Common myeloid progenitor, CD34-positive (primary cell): ENCODE results near the gene CEP44. TPM values are rescaled to one million over a fixed set of nuclear protein-coding genes. Genes with fewer than 3 reads are reported as not detected.

Source experiments
- CTCF ChIA-PET: fragments of 350-600 bp; sonication (Branson Sonifier 250); formaldehyde crosslinking; loops from one replicate; lab custom pipeline; 2021; ENCODE audit warnings: antibody characterized with exemption; lab: Charles Lee
- POLR2A ChIA-PET: fragments of 350-600 bp; sonication (Branson Sonifier 250); formaldehyde crosslinking; loops from one replicate; lab custom pipeline; 2021; ENCODE audit warnings: antibody characterized with exemption; lab: Charles Lee
- DNase-seq, 3 donors: peaks; one replicate each; pipeline versions ENCODE4 v3.0.0 to v3.0.0-alpha.2; 2013
- H3K27ac ChIP-seq, 2 experiments: 1 replicate in 1 of 2; 2 replicates in 1 of 2; pipeline ENCODE4 v1.7.0; 2013; ENCODE audit warnings: inconsistent platforms in 2 of 2, low read length in 2 of 2, mild to moderate bottlenecking in 2 of 2, low read depth in 1 of 2, moderate library complexity in 1 of 2; ENCODE audit not compliant: severe bottlenecking in 2 of 2, insufficient read depth in 1 of 2, poor library complexity in 1 of 2
- H3K27me3 ChIP-seq, 5 experiments: replicated peaks in 2 of 5; 1 replicate in 3 of 5; 2 replicates in 2 of 5; pipeline versions ENCODE4 v1.6.1 to v1.7.0; 2013; ENCODE audit warnings: low read length in 4 of 5, mild to moderate bottlenecking in 2 of 5, moderate library complexity in 2 of 5, inconsistent platforms in 1 of 5; ENCODE audit not compliant: insufficient read depth in 5 of 5, control insufficient read depth in 4 of 5
- H3K36me3 ChIP-seq, 4 experiments: 1 replicate in 2 of 4; 2 replicates in 2 of 4; pipeline versions ENCODE4 v1.6.1 to v1.7.0; 2013; ENCODE audit warnings: low read length in 3 of 4, control low read depth in 1 of 4, mild to moderate bottlenecking in 1 of 4; ENCODE audit not compliant: control insufficient read depth in 4 of 4, insufficient read depth in 4 of 4
- H3K4me1 ChIP-seq, 4 experiments: 1 replicate in 3 of 4; 2 replicates in 1 of 4; pipeline versions ENCODE4 v1.6.1 to v1.7.1; 2013; ENCODE audit warnings: low read length in 3 of 4, mild to moderate bottlenecking in 3 of 4, control low read depth in 1 of 4, inconsistent platforms in 1 of 4, moderate library complexity in 1 of 4; ENCODE audit not compliant: control insufficient read depth in 4 of 4, insufficient read depth in 4 of 4; ENCODE audit errors: control extremely low read depth in 1 of 4
- H3K4me3 ChIP-seq, 7 experiments: 1 replicate in 4 of 7; 2 replicates in 3 of 7; pipeline versions ENCODE4 v1.5.1 to v1.7.0; 2013; ENCODE audit warnings: mild to moderate bottlenecking in 7 of 7, low read length in 6 of 7, moderate library complexity in 6 of 7, inconsistent platforms in 2 of 7, low read depth in 2 of 7, control low read depth in 1 of 7; ENCODE audit not compliant: insufficient read depth in 4 of 7, control insufficient read depth in 1 of 7; ENCODE audit errors: extremely low read depth in 1 of 7
- H3K9me3 ChIP-seq, 5 experiments: 1 replicate in 4 of 5; 2 replicates in 1 of 5; pipeline versions ENCODE4 v1.6.1 to v1.7.1; 2013; ENCODE audit warnings: low read length in 4 of 5, mild to moderate bottlenecking in 2 of 5, inconsistent platforms in 1 of 5, low read depth in 1 of 5, moderate library complexity in 1 of 5; ENCODE audit not compliant: control insufficient read depth in 4 of 5, insufficient read depth in 2 of 5; ENCODE audit errors: control extremely low read depth in 1 of 5
- WGBS: methylation state at CpG from one replicate; pipeline ENCODE4 v1.1.5; 2013; ENCODE audit not compliant: insufficient coverage; 5-methylcytosine and 5-hydroxymethylcytosine counted together
- polyA plus RNA-seq: library from polyadenylated mRNA; unstranded; fragments of 120-200 nt; gene quantifications from one replicate; pipeline ENCODE4 v1.2.1, GENCODE V29; 2013

The CEP44 gene, protein sequence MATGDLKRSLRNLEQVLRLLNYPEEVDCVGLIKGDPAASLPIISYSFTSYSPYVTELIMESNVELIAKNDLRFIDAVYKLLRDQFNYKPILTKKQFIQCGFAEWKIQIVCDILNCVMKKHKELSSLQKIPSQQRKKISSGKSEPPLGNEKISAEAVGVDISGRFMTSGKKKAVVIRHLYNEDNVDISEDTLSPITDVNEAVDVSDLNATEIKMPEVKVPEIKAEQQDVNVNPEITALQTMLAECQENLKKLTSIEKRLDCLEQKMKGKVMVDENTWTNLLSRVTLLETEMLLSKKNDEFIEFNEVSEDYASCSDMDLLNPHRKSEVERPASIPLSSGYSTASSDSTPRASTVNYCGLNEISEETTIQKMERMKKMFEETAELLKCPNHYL
- 11.0 TPM for polyA plus RNA-seq

DNA sequence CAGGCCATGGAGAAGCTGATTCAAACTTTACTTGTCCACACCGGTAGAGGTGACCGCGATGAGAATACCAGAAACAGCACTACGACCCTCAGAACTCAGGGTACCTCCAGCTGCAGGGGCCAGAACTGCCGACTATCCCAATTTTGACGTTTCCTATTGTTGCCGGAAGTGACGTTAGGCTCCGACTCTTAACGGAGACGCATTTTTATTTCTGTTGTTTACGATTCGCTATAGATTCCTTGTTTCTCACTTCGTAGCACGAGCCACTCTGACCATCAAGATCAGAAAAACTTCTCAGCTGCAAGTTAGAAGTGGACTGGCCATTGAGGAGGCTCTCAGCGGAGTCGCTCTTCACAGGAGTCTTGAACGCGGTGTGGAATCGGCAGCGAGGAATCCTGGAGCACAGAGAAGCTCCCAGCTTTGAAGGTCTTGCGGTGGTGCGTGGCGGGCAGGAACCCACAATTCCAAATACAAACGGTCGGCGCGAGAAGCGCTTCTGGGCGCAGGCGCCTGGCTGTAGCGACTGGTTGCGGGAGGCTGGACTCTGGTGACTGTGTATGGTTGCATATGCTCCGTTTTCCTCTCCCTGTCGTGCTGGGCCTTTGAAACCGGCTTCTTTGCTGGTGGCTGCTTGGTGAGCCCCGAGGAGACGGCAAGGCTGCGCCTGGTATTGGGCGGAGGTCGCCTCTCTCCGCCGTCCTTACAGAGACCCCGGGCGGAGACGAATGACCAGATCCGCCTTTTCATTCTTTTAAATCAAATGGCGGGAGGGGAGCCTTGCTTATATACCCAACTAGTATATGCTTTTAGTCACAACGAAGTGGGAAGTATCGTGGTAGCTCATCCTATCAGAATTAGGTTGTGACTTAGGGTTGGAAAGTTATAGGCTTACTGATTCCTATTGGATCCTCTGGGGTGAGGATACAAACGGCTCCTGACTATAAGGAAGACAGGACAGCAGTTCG lies at the start of gene CEP44, which contains the start of gene FBXO8:
TSS of gene CEP44 (plus strand) at position 405 of the 965 bp plus-strand sequence. CDS start 15,211 bp downstream, outside the sequence.
TSS of gene FBXO8 (minus strand) at position 161 of the 965 bp plus-strand sequence. CDS start 20,575 bp downstream, outside the sequence.
- Histone ChIP-seq H3K4me1 (peaks cover 6 to 19% (median 13%) of the 10 kb centered on the region in 4 experiments), H3K27ac (peak within 1 kb of the TSS; percentile 100), H3K27me3 (no peaks in the 10 kb centered on the region), H3K9me3 (no peaks in the 10 kb centered on the region), H3K36me3 (peaks cover 0 to 4% (median 0%) of the 10 kb centered on the region in 4 experiments), H3K4me3 (peak within 1 kb of the TSS; percentile 87 to 100 (median 97))
- peak; percentile 88 to 92 (median 90) for DNase-seq
- ChIA-PET CTCF (interaction anchor here (1.1 to 1.3 kb wide), 2 partner anchors 19 to 36 kb away, joined by 3 read pairs; no protein-coding TSS in a partner anchor), POLR2A (no interaction called here)
- WGBS: 0% methylated on average over 34 of the region's 52 CpGs

DNA sequence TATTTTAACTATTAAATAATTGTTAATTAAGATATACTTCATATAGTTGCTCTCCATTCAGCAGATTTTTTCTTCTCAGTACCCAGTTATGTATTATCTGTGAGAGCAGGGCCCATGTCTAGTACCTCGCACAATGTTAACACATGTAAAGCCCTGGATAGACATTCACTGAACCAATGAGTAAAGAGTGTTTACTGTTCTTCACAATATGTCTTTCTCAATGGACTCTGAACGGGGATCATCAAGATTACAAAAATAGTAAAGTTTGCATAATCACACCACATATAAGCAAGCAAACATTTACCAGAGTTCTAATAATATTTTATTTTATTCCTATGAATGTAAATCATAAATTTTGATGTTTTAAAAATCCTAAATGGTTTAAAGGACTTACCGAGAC lies 47.4 kb upstream of the CEP44 start:
- Histone ChIP-seq H3K4me3 (no peak overlapping the region), H3K4me1 (no peaks in the 10 kb centered on the region), H3K27me3 (no peaks in the 10 kb centered on the region), H3K27ac (no peak overlapping the region), H3K9me3 (no peaks in the 10 kb centered on the region), H3K36me3 (peaks cover 0 to 11% (median 2%) of the 10 kb centered on the region in 4 experiments)
- CTCF ChIA-PET: no interaction called here
- WGBS: 60% methylated on average over 1 of the region's 3 CpGs
- no peak for DNase-seq
- POLR2A ChIA-PET: no interaction called here

DNA sequence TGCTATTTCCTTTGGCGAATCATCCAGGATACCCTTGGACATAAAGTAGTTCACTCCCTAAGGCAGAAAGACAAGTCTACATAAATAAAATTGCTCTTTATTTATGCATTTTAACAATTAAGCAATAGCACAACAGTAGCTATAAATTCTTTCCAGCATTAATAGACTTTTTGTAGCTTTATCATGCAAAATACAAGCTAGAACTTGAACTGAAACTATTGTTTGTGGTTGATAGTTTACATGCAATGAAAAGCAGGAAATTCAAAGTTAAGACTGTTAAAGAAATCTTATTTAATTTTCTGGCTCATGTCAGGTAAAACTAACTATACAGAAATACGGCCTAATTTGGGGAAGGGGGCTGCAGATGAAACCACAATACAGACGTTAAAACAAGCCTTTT lies 42.5 kb upstream of the CEP44 start:
- Histone ChIP-seq H3K27ac (no peak overlapping the region), H3K27me3 (no peaks in the 10 kb centered on the region), H3K36me3 (peaks cover 0 to 11% (median 2%) of the 10 kb centered on the region in 4 experiments), H3K4me1 (peaks cover 0 to 4% (median 0%) of the 10 kb centered on the region in 4 experiments), H3K4me3 (no peak overlapping the region), H3K9me3 (no peaks in the 10 kb centered on the region)
- ChIA-PET POLR2A (no interaction called here), CTCF (no interaction called here)
- no peak for DNase-seq
- no CpG with 5 or more reads among the region's 3 CpGs for WGBS

DNA sequence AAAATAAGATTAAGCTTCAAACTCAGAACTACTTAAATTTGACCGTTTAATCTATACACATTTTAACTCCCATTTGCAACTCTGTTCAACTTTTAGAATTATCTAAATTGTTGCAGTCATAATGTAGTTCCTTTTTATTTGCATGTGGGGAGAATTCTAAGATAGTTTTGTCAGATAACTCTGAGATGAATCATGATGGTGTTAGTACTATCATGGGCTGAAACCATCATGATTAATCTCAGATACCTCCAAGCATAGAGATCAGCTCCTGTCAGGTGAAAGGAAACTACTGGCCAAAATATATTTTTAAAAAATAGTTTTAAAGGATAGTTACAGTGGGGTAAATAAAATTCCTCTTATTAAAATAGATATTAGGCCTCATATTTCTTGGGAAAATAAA lies 39.3 kb upstream of the CEP44 start:
- no peaks in the 10 kb centered on the region for H3K27me3 ChIP-seq
- H3K4me1 ChIP-seq: peaks cover 0 to 4% (median 0%) of the 10 kb centered on the region in 4 experiments
- no peak overlapping the region for H3K4me3 ChIP-seq
- CTCF ChIA-PET: interaction anchor here (1.6 kb wide), 1 partner anchor 9 kb away, joined by 3 read pairs; no protein-coding TSS in a partner anchor
- no CpG with 5 or more reads among the region's 1 CpG for WGBS
- H3K36me3 ChIP-seq: peaks cover 0 to 2% (median 0%) of the 10 kb centered on the region in 4 experiments
- no peak overlapping the region for H3K27ac ChIP-seq
- POLR2A ChIA-PET: interaction anchor here (0.5 kb wide), 1 partner anchor 178 kb away, joined by 3 read pairs; no protein-coding TSS in a partner anchor
- H3K9me3 ChIP-seq: no peaks in the 10 kb centered on the region
- DNase-seq: no peak

DNA sequence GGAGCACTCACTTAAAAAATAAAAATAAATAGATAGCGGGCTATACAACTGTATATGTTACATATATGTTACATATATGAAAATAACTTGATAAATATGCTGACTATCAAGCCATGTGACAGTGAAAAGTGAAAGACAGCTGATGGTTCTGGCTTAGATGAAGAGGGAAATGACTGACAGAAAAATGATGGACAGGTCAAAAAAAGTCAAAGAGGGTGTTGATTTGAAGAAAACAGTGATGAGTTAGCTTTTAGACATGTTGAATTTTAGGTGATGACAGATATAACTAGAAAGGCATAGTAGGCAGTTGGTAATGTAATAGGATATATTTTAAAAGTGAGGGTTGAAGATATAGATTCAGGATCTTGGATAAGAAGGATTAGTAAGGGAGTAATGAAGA lies 38.0 kb upstream of the CEP44 start:
- peaks cover 0 to 3% (median 0%) of the 10 kb centered on the region in 4 experiments for H3K36me3 ChIP-seq
- peaks cover 0 to 4% (median 0%) of the 10 kb centered on the region in 4 experiments for H3K4me1 ChIP-seq
- no peak overlapping the region for H3K27ac ChIP-seq
- no CpG with 5 or more reads among the region's 1 CpG for whole genome bisulfite sequencing
- CTCF ChIA-PET: no interaction called here
- DNase-seq: no peak
- H3K27me3 ChIP-seq: no peaks in the 10 kb centered on the region
- H3K4me3 ChIP-seq: no peak overlapping the region
- POLR2A ChIA-PET: no interaction called here
- no peaks in the 10 kb centered on the region for H3K9me3 ChIP-seq

DNA sequence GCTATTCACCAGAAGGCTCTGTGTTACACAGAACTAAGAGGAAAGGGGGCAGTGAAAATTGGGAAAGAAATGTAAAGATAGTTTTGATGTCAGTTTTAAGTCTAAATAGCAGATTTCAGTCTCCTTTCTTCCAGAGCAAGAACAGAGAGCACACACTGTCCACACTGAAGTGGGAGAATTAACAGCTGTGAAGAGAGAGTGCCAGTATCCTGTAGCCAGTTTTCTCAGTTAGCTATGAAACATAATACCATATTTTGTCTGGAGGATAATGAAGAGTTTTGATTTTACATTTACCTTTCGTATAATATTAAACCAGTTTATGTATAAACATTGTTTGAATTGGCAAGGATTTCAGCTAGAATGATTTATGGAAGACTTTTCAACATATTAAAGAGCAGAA lies 35.3 kb upstream of the CEP44 start:
- ChIA-PET CTCF (interaction anchor here (1.0 kb wide), 1 partner anchor 22 kb away, joined by 3 read pairs; no protein-coding TSS in a partner anchor), POLR2A (no interaction called here)
- Histone ChIP-seq H3K27me3 (no peaks in the 10 kb centered on the region), H3K36me3 (peaks cover 0 to 5% (median 0%) of the 10 kb centered on the region in 4 experiments), H3K4me3 (no peak overlapping the region), H3K4me1 (peaks cover 0 to 4% (median 0%) of the 10 kb centered on the region in 4 experiments), H3K27ac (no peak overlapping the region), H3K9me3 (no peaks in the 10 kb centered on the region)
- no CpG with 5 or more reads among the region's 1 CpG for WGBS
- no peak for DNase-seq
